AG08395 (cell line): Measurements from ENCODE around the gene STK24.
"Not testable (repeated sequence)": the region's sequence is repeated elsewhere in the genome, so short reads cannot be mapped to it uniquely, and the experiment has no call there.

ENCODE experiments used
- DNase-seq: peaks from one replicate; pipeline ENCODE4 v3.0.0; 2012; ENCODE audit warnings: mixed read lengths, low spot score

STK24 gene

DNA sequence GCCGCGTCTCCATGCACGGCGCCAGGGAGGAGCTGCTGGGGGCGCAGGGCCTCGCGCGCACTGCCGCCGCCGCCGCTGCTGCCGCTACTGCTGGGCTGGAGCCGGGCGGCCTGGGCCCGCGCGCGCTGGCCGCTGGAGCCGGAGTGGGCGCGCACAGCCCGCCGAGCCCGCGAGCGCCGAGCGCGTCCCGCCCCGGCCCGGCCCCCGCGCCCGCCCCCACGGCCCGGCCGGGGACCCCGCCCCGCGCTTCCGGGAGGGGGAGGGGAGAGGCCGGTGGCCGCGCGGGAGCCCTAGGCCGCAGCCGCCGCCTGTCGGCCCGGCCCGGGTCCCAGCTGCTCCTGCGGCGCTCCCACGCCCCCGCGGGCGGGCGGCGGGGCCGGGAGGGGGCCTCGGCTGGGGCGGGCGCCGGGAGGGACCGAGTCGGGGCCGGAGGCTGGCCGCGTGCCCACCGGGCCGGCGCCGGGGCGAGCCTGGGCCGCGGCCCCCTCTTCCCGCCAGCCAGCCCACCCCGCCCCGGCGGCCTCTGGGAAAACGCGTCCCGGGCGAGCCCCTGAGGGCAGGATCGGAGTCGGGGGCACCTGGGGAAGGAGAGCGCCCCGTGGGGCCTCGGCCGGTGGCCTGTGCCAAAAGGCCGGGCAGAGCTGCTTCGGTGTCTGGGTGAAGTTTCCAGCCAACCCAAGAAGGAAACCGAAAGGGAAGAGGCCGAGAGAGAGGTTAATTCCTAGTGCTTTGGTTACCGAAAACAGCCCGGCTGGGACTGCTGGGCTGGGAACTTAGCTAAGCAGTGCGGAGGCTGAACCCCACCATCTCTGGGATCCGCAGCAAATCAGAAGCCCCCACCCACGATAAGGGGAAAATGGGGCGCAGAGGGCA, at the start of gene STK24:
STK24 (minus strand) TSS at position 145 of the 873 bp plus-strand sequence. CDS start 321 bp downstream, outside the sequence.
- peak; percentile 87 for DNase-seq

DNA sequence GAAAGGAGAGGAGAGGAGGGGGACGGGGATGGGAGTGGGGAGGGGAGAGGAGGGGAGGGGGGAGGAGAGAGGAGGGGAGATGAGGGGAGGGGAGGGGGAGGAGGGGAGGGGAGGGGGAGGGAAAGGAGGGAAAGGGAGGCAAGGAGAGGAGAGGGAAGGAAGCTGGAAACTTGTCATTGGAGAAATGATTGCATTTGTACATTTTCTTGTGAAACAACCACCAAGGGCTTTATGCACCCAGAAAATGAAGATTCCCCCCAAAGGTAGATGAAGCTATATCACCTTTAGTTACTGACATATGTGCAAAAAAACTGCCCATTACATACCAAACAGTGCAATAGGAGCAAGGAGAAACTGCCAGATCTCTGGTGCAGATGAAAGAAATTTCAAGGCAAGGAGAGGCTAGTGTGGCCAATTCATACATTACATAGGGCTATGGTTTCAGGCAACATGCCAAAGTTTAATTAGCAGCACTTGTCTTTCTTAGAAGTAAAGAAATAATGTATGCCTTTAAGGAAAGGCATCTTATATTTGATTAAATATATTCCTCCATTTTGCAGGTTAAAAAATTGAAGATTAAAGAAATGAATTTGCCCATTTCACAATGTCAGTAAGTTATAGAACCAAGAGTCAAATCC, 49.5 kb upstream of the STK24 start:
- DNase-seq = no peak

- DNase-seq = not testable (repeated sequence)
Observed at GRCh38 chr13:98624589-98624988, 47.7 kb upstream of the STK24 start.

- no peak for DNase-seq
Observed at GRCh38 chr13:98622931-98623331, 46.0 kb upstream of the STK24 start.

DNA sequence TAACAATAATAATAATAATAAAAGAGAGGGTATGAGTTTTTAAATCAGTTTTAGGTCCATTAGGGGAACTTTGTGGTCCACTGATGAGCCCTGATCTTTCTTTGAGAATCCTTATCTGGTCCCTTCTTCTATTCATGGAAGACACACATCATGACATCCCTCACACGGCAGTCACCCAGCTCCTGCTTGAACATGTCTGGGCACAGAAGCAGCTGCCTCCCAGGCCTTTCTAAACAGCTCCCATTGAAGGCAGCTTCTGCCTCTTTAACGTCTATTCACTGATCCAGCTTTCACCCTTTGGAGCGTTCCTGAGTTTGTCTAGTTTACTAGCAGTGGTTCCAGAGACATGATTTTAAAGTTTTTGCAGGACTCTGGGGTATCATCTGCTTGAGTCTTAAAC, 42.6 kb upstream of the STK24 start:
- DNase-seq = no peak

- not testable (repeated sequence) for DNase-seq
Observed at GRCh38 chr13:98615595-98615994, 38.7 kb upstream of the STK24 start.

DNA sequence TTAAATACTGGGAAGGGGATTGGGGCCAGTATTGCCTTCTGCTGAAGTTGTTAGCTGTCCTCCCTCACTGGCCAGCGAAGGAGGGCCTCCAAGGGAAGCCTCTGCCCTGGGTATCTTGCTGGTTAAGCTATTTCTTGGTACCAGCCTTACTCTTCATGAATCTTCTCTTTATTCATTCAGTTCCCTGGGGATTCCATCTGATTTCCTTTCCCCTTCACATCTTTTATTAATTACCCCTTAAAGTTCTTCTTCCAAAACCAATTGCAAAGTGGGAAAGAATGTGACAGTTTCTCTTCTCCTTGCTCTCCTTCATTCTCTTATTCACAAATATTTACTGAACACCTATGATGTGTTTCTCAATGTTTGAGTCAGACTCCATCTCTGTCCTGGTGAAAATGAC, 36.7 kb upstream of the STK24 start:
- no peak for DNase-seq

GRCh38 chr13:98609756-98610155, 32.8 kb upstream of the STK24 start:
- DNase-seq = no peak

GRCh38 chr13:98606296-98606695, 29.4 kb upstream of the STK24 start:
- DNase-seq = no peak

GRCh38 chr13:98599502-98600328, 22.8 kb upstream of the STK24 start:
- DNase-seq = peak; percentile 50

GRCh38 chr13:98598043-98598442, 21.1 kb upstream of the STK24 start:
- no peak for DNase-seq

- DNase-seq = no peak
Observed at GRCh38 chr13:98595134-98595533, 18.2 kb upstream of the STK24 start.

GRCh38 chr13:98592362-98592732, 15.4 kb upstream of the STK24 start:
- DNase-seq = no peak

- DNase-seq = no peak
Observed at GRCh38 chr13:98591721-98592361, 14.9 kb upstream of the STK24 start.

DNA sequence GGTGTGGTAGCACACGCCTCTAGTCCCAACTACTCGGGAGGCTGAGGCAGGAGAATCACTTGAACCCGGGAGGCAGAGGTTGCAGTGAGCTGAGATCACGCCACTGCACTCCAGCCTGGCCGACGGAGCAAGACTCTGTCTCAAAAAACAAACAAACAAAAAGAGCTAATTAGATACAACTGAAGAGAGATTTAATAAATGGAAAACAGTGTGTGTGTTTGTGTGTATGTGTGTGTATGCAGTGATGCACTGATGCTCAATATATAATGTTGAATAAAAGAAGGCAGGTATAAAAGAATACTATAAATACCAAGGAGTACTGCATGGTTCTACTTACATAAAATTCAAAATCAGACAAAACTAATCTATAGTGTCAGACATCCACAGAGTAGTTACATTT, 13.6 kb upstream of the STK24 start:
- not testable (repeated sequence) for DNase-seq

DNA sequence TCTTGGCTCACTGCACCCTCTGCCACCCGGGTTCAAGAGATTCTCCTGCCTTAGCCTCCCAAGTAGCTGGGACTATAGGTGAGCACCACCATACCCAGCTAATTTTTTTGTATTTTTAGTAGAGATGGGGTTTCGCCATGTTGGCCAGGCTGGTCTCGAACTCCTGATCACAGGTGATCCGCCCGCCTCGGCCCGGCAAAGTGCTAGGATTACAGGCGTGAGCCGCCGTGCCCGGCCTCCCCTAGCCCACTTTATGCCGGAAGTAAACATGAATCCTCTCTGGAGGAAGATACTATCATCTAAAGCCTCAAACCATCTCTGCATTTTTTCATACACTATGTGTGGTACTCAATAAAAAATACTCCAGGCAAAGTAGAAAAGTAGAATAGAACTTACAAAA, 12.6 kb upstream of the STK24 start:
- DNase-seq = not testable (repeated sequence)

GRCh38 chr13:98586400-98587345, 9.8 kb upstream of the STK24 start:
- DNase-seq = no peak

DNA sequence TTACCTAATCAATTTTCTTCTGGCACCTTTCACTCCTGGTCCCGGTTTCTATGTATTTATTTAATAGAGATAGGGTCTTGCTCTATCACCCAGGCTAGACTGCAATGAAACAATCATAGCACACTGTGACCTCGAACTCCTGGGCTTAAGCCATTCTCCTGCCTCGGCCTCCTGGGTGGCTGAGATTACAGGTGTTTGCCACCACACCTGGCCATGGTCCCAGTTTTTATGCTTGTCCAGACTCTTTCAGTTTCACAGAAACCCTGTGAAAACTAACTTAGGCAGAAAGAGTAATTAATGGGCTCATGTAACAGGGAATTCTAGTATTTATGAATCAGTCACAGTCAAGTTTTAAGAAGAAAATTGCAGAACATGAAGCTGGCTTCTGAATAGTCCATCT, 9.0 kb upstream of the STK24 start:
- DNase-seq = no peak

DNA sequence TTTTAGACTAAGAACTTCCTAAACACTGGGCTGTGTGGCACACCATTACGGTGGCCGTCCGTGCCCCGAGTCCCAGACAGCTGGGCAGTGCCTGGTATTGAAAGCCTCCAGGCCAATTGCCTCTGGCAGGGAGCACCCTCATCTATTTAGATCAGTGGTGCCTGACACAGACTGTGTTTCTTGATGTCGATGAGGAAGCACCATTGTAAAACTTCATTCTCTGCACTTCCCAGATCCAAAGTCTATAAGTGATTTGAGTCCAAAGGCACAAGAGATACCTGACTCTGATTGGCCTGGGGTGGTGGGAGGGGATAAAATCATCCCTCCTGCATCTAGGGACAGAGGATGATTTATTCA, 8.5 kb upstream of the STK24 start:
- DNase-seq = no peak

- peak; percentile 48 for DNase-seq
Observed at GRCh38 chr13:98584668-98585397, 7.9 kb upstream of the STK24 start.
